OCI-LY7 (cell line): ENCODE measurements around the gene SPACDR. TPM values are rescaled to one million over a fixed set of nuclear protein-coding genes. Genes with fewer than 3 reads are reported as not detected.

Source experiments
- BruUV-seq: library from RNA; stranded (reverse); fragments of 400-500 nt; replicated peaks from 2 replicates; lab custom pipeline; 2021; lab: Mats Ljungman, UMichigan
- CTCF ChIA-PET: fragments of 300-600 bp; sonication (Branson Sonifier 250); formaldehyde crosslinking; loops from one replicate; lab custom pipeline; 2022; ENCODE audit warnings: antibody characterized with exemption; ENCODE audit not compliant: unreplicated experiment; lab: Charles Lee
- POLR2A ChIA-PET: fragments of 300-600 bp; sonication (Branson Sonifier 250); formaldehyde crosslinking; loops from one replicate; lab custom pipeline; 2022; ENCODE audit warnings: antibody characterized with exemption; lab: Charles Lee
- DNase-seq: peaks from one replicate; pipeline ENCODE4 v3.0.0-alpha.2; 2015; ENCODE audit warnings: low spot score
- H2AFZ ChIP-seq: fragments of 200-600 bp; sonication (generic), shearing (Covaris generic); 2 replicates; pipeline ENCODE4 v1.6.1; 2014; ENCODE audit warnings: mild to moderate bottlenecking, antibody characterized with exemption, low read length, moderate library complexity
- H3K27ac ChIP-seq: fragments of 200-600 bp; sonication (generic); 2 replicates; pipeline ENCODE4 v1.5.1; 2014; ENCODE audit warnings: mixed run types, low read depth, mild to moderate bottlenecking, moderate library complexity, low read length, inconsistent platforms; ENCODE audit not compliant: poor library complexity, severe bottlenecking
- H3K36me3 ChIP-seq: fragments of 200-600 bp; sonication (generic); 2 replicates; pipeline ENCODE4 v1.6.1; 2014; ENCODE audit warnings: mild to moderate bottlenecking, antibody characterized with exemption, low read length, moderate library complexity, mixed read lengths; ENCODE audit not compliant: insufficient read depth
- H3K4me1 ChIP-seq: fragments of 200-600 bp; sonication (generic); 2 replicates; pipeline ENCODE4 v1.5.1; 2014; ENCODE audit warnings: mild to moderate bottlenecking, low read length; ENCODE audit not compliant: insufficient read depth, poor library complexity, severe bottlenecking
- H3K4me2 ChIP-seq: fragments of 200-600 bp; sonication (generic); 2 replicates; pipeline ENCODE4 v1.6.1; 2014; ENCODE audit warnings: mild to moderate bottlenecking, low read length
- H3K4me3 ChIP-seq: fragments of 200-600 bp; sonication (generic); 2 replicates; pipeline ENCODE4 v1.5.1; 2014; ENCODE audit warnings: mild to moderate bottlenecking, low read depth, low read length; ENCODE audit not compliant: poor library complexity, severe bottlenecking
- H3K79me2 ChIP-seq: fragments of 200-600 bp; sonication (generic); 2 replicates; pipeline ENCODE4 v1.6.1; 2016; ENCODE audit warnings: low read depth, mild to moderate bottlenecking, low read length, moderate library complexity, mixed read lengths; ENCODE audit not compliant: insufficient read depth
- H3K9me2 ChIP-seq: fragments of 200-600 bp; sonication (generic); 2 replicates; pipeline ENCODE4 v1.6.1; 2016; ENCODE audit warnings: mild to moderate bottlenecking, low read length, mixed read lengths; ENCODE audit not compliant: insufficient read depth
- H3K9me3 ChIP-seq: fragments of 200-600 bp; sonication (generic); 2 replicates; pipeline ENCODE4 v1.6.1; 2014; ENCODE audit warnings: mild to moderate bottlenecking, mixed run types, low read length, mixed read lengths
- H4K20me1 ChIP-seq: fragments of 200-600 bp; sonication (generic); 2 replicates; pipeline ENCODE4 v1.6.1; 2014; ENCODE audit warnings: mild to moderate bottlenecking, antibody characterized with exemption, low read length, moderate library complexity, mixed read lengths; ENCODE audit not compliant: insufficient read depth
- EZH2phosphoT487 ChIP-seq: fragments of 200-600 bp; sonication (generic); IDR thresholded peaks from 2 replicates; pipeline ENCODE4 v1.6.1; 2018; ENCODE audit warnings: low read depth, borderline replicate concordance, mild to moderate bottlenecking, mixed run types, antibody characterized with exemption, low read length, moderate library complexity, mixed read lengths
- intact Hi-C: fragments of 100-400 bp; cut with micrococcal nuclease; formaldehyde crosslinking; loops from one replicate; pipeline ENCODE4 v1.10.0; 2022; ENCODE audit not compliant: unreplicated experiment
- total RNA-seq, 2 experiments: library from RNA; depleted of rRNA in 1 of 2; stranded (reverse); fragments of >200 nt in 1 of 2; shearing (Covaris generic) in 1 of 2; gene quantifications; 2 replicates each; pipeline ENCODE4 v1.2.3, GENCODE V29; 2014 to 2022
- TF ChIP-seq, protein P1 (sequence below): fragments of 200-600 bp; sonication (generic); conservative IDR thresholded peaks from 2 replicates; pipeline ENCODE4 v1.5.1; 2014; ENCODE audit warnings: mild to moderate bottlenecking, antibody characterized with exemption, low read length, moderate library complexity, mixed read lengths

Gene SPACDR
- total RNA-seq, 2 experiments from 2014 or later, result 1.6 to 2.4 TPM

DNA sequence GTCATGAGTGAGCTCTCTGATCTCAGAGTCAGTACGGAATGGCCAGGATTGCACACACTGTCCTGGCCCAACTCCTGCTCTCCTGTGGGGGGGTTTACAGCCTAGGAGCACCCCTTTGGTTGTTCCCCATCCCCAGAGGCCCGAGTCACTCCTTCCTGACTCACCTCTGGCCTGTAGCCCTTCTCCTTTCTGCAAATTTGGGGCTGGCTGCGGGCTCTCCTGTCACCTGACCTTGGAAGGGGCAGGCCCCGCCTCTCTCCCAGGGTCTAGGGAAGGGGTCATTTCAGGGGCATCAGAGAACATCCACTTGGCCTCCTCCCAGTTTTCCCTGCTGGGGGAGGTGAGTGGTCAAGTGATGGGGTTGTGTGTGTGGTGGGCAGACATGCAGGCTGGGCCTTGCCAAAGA, 21.4 kb upstream of the SPACDR start:
- H3K4me2 ChIP-seq, result no peak overlapping the region
- no peak overlapping the region for H3K27ac ChIP-seq
- no peak for DNase-seq
- peaks cover 16% of the 10 kb centered on the region for H3K4me1 ChIP-seq
- POLR2A ChIA-PET, result interaction anchor here (0.6 kb wide), 1 partner anchor 10 kb away, joined by 4 read pairs; no protein-coding TSS in a partner anchor
- no peaks in the 10 kb centered on the region for H4K20me1 ChIP-seq
- H3K79me2 ChIP-seq, result no peaks in the 10 kb centered on the region
- no peak for TF ChIP-seq EZH2phosphoT487
- TF ChIP-seq, protein P1, sequence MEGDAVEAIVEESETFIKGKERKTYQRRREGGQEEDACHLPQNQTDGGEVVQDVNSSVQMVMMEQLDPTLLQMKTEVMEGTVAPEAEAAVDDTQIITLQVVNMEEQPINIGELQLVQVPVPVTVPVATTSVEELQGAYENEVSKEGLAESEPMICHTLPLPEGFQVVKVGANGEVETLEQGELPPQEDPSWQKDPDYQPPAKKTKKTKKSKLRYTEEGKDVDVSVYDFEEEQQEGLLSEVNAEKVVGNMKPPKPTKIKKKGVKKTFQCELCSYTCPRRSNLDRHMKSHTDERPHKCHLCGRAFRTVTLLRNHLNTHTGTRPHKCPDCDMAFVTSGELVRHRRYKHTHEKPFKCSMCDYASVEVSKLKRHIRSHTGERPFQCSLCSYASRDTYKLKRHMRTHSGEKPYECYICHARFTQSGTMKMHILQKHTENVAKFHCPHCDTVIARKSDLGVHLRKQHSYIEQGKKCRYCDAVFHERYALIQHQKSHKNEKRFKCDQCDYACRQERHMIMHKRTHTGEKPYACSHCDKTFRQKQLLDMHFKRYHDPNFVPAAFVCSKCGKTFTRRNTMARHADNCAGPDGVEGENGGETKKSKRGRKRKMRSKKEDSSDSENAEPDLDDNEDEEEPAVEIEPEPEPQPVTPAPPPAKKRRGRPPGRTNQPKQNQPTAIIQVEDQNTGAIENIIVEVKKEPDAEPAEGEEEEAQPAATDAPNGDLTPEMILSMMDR, result no peak
- CTCF ChIA-PET, result no interaction called here
- intact Hi-C loops, result no loop called here
- no peaks in the 10 kb centered on the region for H3K9me3 ChIP-seq
- H3K9me2 ChIP-seq, result no peaks in the 10 kb centered on the region
- H3K4me3 ChIP-seq, result no peak overlapping the region
- no peaks in the 10 kb centered on the region for H3K36me3 ChIP-seq
- H2AFZ ChIP-seq, result no peak overlapping the region
- no TSS peak for BruUV-seq

DNA sequence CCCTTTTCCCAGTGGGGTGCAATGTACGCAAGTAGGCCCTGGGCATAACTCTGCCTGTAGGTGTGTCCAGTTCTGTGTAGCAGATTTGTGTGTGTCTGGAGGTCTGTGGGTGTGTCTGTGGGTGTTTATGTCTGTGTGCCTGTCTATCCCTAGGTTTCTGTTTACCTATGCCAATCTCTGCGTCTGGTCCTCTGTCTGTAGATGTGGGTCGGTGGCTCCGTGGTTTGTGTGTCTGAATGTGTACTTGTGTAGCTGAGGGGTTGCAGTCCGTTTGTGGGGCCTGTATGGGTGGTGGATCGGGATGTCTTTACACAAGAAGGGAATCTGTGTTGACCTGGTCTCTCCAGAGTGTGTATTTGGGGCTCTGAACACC, 20.6 kb upstream of the SPACDR start:
- CTCF ChIA-PET, result no interaction called here
- DNase-seq, result no peak
- H3K4me3 ChIP-seq, result no peak overlapping the region
- no peak overlapping the region for H3K4me2 ChIP-seq
- intact Hi-C loops, result no loop called here
- no peaks in the 10 kb centered on the region for H4K20me1 ChIP-seq
- no peak overlapping the region for H3K27ac ChIP-seq
- POLR2A ChIA-PET, result no interaction called here
- TF ChIP-seq EZH2phosphoT487, result no peak
- TF ChIP-seq, protein P1, result no peak
- no peaks in the 10 kb centered on the region for H3K36me3 ChIP-seq
- H3K4me1 ChIP-seq, result peaks cover 16% of the 10 kb centered on the region
- BruUV-seq, result no TSS peak
- no peaks in the 10 kb centered on the region for H3K79me2 ChIP-seq
- H2AFZ ChIP-seq, result peak overlapping the region; percentile 12; the same call in 1 of the 2 replicates
- H3K9me3 ChIP-seq, result no peaks in the 10 kb centered on the region
- no peaks in the 10 kb centered on the region for H3K9me2 ChIP-seq

DNA sequence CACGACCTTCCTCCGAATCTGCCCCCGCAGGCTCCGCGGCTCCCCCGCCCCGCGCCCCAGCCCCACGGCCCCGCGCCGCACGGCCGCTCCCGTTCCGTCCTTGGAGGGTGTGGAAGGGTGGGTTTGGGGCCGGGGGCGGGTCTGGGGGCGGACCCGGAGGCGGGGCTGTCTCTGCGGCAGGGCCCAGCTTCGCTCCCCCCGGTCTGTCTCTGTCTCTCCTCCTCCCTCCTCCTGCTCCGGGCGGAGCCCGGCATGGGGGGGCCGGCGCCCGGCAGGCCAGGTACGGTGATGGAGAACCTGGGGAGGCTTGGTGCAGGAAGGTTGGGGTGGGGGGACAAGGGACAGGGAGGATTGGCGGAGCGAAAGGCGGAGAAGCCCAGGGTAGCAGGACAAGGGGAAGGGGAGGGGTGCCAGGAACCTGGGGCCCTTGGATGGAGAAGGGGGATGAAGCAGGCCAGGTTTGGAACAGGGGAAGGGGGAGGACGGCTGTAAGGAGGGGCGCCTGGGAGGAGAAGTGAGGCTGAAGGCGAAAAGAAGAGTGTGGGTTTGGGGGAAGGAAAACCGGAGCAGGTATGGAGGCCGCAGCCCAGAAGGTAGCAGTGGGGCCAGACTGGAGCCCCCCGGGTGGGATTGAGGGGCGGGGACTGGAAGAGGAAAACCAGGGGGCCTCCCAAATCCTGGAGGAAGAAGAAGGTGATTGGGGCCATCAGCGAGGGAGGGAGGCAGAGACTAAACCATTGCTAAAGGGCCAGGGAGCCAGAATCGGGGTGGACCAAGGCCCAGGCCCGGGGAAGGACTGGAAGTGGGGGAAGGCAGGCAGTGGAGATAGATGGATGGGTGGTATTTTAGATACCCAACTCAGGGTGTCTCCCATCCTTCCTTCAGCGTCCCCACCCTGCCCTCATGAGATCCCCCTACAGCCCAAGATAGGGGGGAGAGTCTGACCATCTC, 19.9 kb upstream of the SPACDR start, which contains the start of gene NYAP1:
NYAP1 (plus strand) TSS at position 206 of the 951 bp plus-strand sequence. CDS start 1,385 bp downstream, outside the sequence.
- Histone ChIP-seq H3K79me2 (no peaks in the 10 kb centered on the region), H3K4me1 (peaks cover 18% of the 10 kb centered on the region), H4K20me1 (no peaks in the 10 kb centered on the region), H3K9me2 (no peaks in the 10 kb centered on the region), H3K4me3 (peak within 1 kb of the TSS; percentile 70), H3K36me3 (no peaks in the 10 kb centered on the region), H3K9me3 (no peaks in the 10 kb centered on the region), H2AFZ (peak within 1 kb of the TSS; percentile 41), H3K27ac (no peak within 1 kb of the TSS), H3K4me2 (peak within 1 kb of the TSS; percentile 99)
- BruUV-seq, result no TSS peak
- POLR2A ChIA-PET, result interaction anchor here (0.6 kb wide), 1 partner anchor 227 kb away, joined by 3 read pairs; no protein-coding TSS in a partner anchor
- intact Hi-C loops, result loop anchor here (2.0 kb wide), 1 partner anchor 15 kb away; no protein-coding TSS in a partner anchor
- peak; percentile 60 for DNase-seq
- CTCF ChIA-PET, result no interaction called here
- TF ChIP-seq, protein P1, result no peak
- no peak for TF ChIP-seq EZH2phosphoT487
